Uterus (tissue), 2 donors: Measurements from ENCODE around the gene KCNQ4.

Source experiments
- POLR2A ChIP-seq, 2 donors: fragments of 450-650 bp; IDR thresholded peaks; one replicate each; pipeline ENCODE4 v1.6.1; 2016; ENCODE audit warnings: antibody characterized with exemption in 2 of 2, mild to moderate bottlenecking in 1 of 2, moderate library complexity in 1 of 2
- TF ChIP-seq, protein P1 (sequence below), 4 experiments: fragments of 200-600 bp in 2 of 4; fragments of 450-650 bp in 2 of 4; sonication (generic) in 2 of 4; IDR thresholded peaks; one replicate each; pipeline ENCODE4 v1.5.1; 2016 to 2019; ENCODE audit warnings: antibody characterized with exemption in 4 of 4, mild to moderate bottlenecking in 2 of 4, moderate library complexity in 1 of 4

DNA sequence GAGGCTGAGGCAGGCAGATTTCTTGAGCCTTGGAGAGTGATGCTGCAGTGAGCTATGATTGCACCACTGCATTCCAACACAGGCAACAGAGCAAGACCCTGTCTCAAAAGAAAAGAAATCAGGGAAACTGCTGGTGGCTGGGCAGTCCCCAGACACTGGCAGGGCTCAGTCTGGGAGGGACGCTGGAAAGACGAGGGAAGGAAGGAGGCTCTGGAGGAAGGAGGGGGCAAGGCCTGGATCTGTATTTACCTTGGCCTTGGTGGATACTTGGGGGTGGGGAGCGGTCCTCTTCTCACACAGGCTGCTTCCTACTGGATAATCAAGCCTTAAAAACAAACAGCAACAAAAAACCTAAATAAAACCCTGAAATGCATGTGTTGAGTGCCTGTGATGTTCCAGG lies 24.4 kb downstream of the KCNQ4 start:
- TF ChIP-seq, protein P1, sequence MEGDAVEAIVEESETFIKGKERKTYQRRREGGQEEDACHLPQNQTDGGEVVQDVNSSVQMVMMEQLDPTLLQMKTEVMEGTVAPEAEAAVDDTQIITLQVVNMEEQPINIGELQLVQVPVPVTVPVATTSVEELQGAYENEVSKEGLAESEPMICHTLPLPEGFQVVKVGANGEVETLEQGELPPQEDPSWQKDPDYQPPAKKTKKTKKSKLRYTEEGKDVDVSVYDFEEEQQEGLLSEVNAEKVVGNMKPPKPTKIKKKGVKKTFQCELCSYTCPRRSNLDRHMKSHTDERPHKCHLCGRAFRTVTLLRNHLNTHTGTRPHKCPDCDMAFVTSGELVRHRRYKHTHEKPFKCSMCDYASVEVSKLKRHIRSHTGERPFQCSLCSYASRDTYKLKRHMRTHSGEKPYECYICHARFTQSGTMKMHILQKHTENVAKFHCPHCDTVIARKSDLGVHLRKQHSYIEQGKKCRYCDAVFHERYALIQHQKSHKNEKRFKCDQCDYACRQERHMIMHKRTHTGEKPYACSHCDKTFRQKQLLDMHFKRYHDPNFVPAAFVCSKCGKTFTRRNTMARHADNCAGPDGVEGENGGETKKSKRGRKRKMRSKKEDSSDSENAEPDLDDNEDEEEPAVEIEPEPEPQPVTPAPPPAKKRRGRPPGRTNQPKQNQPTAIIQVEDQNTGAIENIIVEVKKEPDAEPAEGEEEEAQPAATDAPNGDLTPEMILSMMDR (IDR thresholded peaks at IDR 0.05), result no peak
- no peak for TF ChIP-seq POLR2A (IDR thresholded peaks at IDR 0.05)
